GM12864 (cell line): ENCODE measurements around the gene MMP14.
A peak's percentile ranks its signal among the peaks of the same experiment; 100 is the strongest.

ENCODE experiments used
- DNase-seq: peaks from one replicate; pipeline ENCODE4 v3.0.0-alpha.2; 2011; ENCODE audit warnings: low read depth
- H3K4me3 ChIP-seq: 2 replicates; pipeline ENCODE4 v1.5.1; 2011; ENCODE audit warnings: mild to moderate bottlenecking, low read depth, low read length, control low read depth
- CTCF ChIP-seq: IDR thresholded peaks from 2 replicates; pipeline ENCODE4 v1.5.1; 2011; ENCODE audit warnings: low read depth, mild to moderate bottlenecking, moderate library complexity, low read length, control low read depth, inconsistent platforms; ENCODE audit errors: missing control alignments

The MMP14 gene

GRCh38 chr14:22814373-22814772 lies 22.0 kb upstream of the MMP14 start:
- H3K4me3 ChIP-seq = no peak overlapping the region
- no peak for TF ChIP-seq CTCF

GRCh38 chr14:22814941-22815713 lies 21.3 kb upstream of the MMP14 start, which contains the start of gene SLC7A7:
Gene SLC7A7, minus strand, starts transcription at chr14:22815435. Its CDS starts 2,037 bp downstream, at chr14:22813398.
- DNase-seq = no peak
- no peak within 1 kb of the TSS for H3K4me3 ChIP-seq
- TF ChIP-seq CTCF = no peak

More at GRCh38 chr14:22814373-22814772, 22.0 kb upstream of the MMP14 start:
- DNase-seq = no peak

- DNase-seq = no peak
- H3K4me3 ChIP-seq = peak overlapping the region; percentile 44
- no peak for TF ChIP-seq CTCF
Observed at GRCh38 chr14:22819151-22819988, 17.0 kb upstream of the MMP14 start.

GRCh38 chr14:22820731-22821130 lies 15.7 kb upstream of the MMP14 start:
- no peak for TF ChIP-seq CTCF
- no peak overlapping the region for H3K4me3 ChIP-seq
- DNase-seq = no peak

- no peak overlapping the region for H3K4me3 ChIP-seq
- DNase-seq = no peak
- TF ChIP-seq CTCF = no peak
Observed at GRCh38 chr14:22821193-22822015, 15.0 kb upstream of the MMP14 start.

GRCh38 chr14:22822016-22822570 lies 14.3 kb upstream of the MMP14 start:
- H3K4me3 ChIP-seq = peak overlapping the region; percentile 52
- no peak for TF ChIP-seq CTCF
- no peak for DNase-seq
